PC-3 (cell line): ENCODE data around the gene CDC42BPB.

ENCODE experiments used
- CTCF ChIP-seq: fragments of 300-600 bp; sonication (generic); conservative IDR thresholded peaks from 2 replicates; pipeline ENCODE4 v1.5.1; 2017; ENCODE audit warnings: antibody characterized with exemption, low read depth, mild to moderate bottlenecking, low read length
- EZH2 ChIP-seq: fragments of 300-600 bp; sonication (generic); IDR thresholded peaks from one replicate; pipeline ENCODE4 v1.6.1; 2017; ENCODE audit warnings: antibody characterized with exemption, mild to moderate bottlenecking, low read length; ENCODE audit not compliant: unreplicated experiment
- EZH2phosphoT487 ChIP-seq: fragments of 300-600 bp; sonication (generic); IDR thresholded peaks from 2 replicates; pipeline ENCODE4 v1.6.1; 2018; ENCODE audit warnings: mild to moderate bottlenecking, antibody characterized with exemption, low read length, borderline replicate concordance

- no peak for TF ChIP-seq CTCF
- no peak for TF ChIP-seq EZH2
- no peak for TF ChIP-seq EZH2phosphoT487
Measured at GRCh38 chr14:102900631-102901571, 156.4 kb downstream of the CDC42BPB start.
